GM21447 (cell line): Measurements from ENCODE around the gene MRAP2.

Experiments used
- ATAC-seq: cut with Tn5 transposase; IDR thresholded peaks from one replicate; pipeline ENCODE4 v1.9.1; 2021; ENCODE audit not compliant: unreplicated experiment

The MRAP2 gene

GRCh38 chr6:84033523-84034451 lies at the start of gene MRAP2:
Gene MRAP2, plus strand, starts transcription at chr6:84033772. Its CDS starts 21,547 bp downstream, at chr6:84055319.
- ATAC-seq: no peak

GRCh38 chr6:83984411-83984810 lies 49.2 kb upstream of the MRAP2 start:
- no peak for ATAC-seq

GRCh38 chr6:83985308-83985713 lies 48.3 kb upstream of the MRAP2 start:
- no peak for ATAC-seq

- ATAC-seq: no peak
Measured at GRCh38 chr6:83985715-83986114, 47.9 kb upstream of the MRAP2 start.

- no peak for ATAC-seq
Measured at GRCh38 chr6:83998021-83998584, 35.5 kb upstream of the MRAP2 start.

GRCh38 chr6:84001119-84001518 lies 32.5 kb upstream of the MRAP2 start:
- ATAC-seq: no peak

- ATAC-seq: no peak
Measured at GRCh38 chr6:84002226-84002625, 31.3 kb upstream of the MRAP2 start.

- ATAC-seq: no peak
Measured at GRCh38 chr6:84003131-84003530, 30.4 kb upstream of the MRAP2 start.

- ATAC-seq: no peak
Measured at GRCh38 chr6:84003654-84004053, 29.9 kb upstream of the MRAP2 start.

GRCh38 chr6:84007871-84008270 lies 25.7 kb upstream of the MRAP2 start:
- ATAC-seq: no peak

GRCh38 chr6:84013354-84013753 lies 20.2 kb upstream of the MRAP2 start:
- ATAC-seq: no peak

GRCh38 chr6:84013931-84014330 lies 19.6 kb upstream of the MRAP2 start:
- ATAC-seq: no peak

GRCh38 chr6:84016029-84016428 lies 17.5 kb upstream of the MRAP2 start:
- no peak for ATAC-seq

- no peak for ATAC-seq
Measured at GRCh38 chr6:84017709-84018452, 15.7 kb upstream of the MRAP2 start.

- no peak for ATAC-seq
Measured at GRCh38 chr6:84018453-84019061, 15.0 kb upstream of the MRAP2 start.

- no peak for ATAC-seq
Measured at GRCh38 chr6:84019141-84019841, 14.3 kb upstream of the MRAP2 start.

- ATAC-seq: no peak
Measured at GRCh38 chr6:84019842-84020211, 13.7 kb upstream of the MRAP2 start.

GRCh38 chr6:84021625-84022024 lies 11.9 kb upstream of the MRAP2 start:
- ATAC-seq: no peak

- ATAC-seq: no peak
Measured at GRCh38 chr6:84026721-84027164, 6.8 kb upstream of the MRAP2 start.

GRCh38 chr6:84027340-84028181 lies 6.0 kb upstream of the MRAP2 start:
- ATAC-seq: no peak
